NB4 (cell line): ENCODE results near the gene RNF44.

Experiments used
- CTCF ChIP-seq: IDR thresholded peaks from one replicate; pipeline ENCODE4 v1.5.1; 2012; ENCODE audit warnings: low read depth, low read length
- POLR2A ChIP-seq: IDR thresholded peaks from 2 replicates; pipeline ENCODE4 v1.6.1; 2011; ENCODE audit warnings: mild to moderate bottlenecking; ENCODE audit not compliant: insufficient read length; ENCODE audit errors: extremely low read depth

- TF ChIP-seq POLR2A, result no peak
- no peak for TF ChIP-seq CTCF
Measured at GRCh38 chr5:176540476-176540899, 3.3 kb upstream of the RNF44 start.
